Activated CD4-positive, alpha-beta T cell treated with anti-CD3 and anti-CD28 coated beads for 24 hours (primary cell): ENCODE data around the gene CCNL2.
"Not testable (repeated sequence)": the region's sequence is repeated elsewhere in the genome, so short reads cannot be mapped to it uniquely, and the experiment has no call there.

Experiments used
- DNase-seq, 2 donors: peaks; one replicate each; pipeline ENCODE4 v3.0.0-alpha.2; 2020; ENCODE audit warnings: low read depth in 2 of 2

Gene CCNL2

DNA sequence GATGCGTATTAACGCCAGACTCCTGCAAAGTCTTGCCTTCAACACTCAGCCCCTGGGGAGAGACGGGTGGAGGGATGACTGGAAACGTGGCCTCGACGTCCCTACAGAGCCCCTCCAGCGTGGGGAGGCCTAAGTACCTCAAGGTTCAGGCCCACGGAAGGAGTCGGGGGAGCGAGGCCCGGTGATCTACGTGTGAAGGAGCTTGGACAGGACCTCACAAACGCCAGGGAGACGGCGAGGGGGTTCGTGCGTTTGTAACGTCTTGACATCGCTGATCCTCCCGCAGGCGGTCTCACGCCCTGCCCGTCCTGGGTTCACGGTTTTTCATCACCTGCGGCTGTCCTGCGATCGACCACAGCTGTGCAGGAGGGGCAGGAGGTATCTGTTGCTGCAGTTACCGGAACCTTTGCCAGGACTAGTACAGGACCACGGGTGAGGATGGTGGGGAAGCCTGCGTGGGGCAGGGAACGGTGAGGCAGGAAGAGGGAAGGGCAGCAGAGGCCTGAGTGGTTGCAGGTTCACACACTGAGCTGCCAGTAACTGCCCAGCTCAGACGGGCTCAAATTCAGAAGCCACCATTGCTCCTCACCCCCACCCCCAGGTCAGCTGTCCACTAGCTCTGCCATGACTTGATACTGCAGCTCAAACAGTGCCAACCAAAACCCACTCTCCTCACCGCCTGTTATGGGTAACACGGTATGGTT, 889 bp upstream of the CCNL2 start:
- DNase-seq, result no peak

DNA sequence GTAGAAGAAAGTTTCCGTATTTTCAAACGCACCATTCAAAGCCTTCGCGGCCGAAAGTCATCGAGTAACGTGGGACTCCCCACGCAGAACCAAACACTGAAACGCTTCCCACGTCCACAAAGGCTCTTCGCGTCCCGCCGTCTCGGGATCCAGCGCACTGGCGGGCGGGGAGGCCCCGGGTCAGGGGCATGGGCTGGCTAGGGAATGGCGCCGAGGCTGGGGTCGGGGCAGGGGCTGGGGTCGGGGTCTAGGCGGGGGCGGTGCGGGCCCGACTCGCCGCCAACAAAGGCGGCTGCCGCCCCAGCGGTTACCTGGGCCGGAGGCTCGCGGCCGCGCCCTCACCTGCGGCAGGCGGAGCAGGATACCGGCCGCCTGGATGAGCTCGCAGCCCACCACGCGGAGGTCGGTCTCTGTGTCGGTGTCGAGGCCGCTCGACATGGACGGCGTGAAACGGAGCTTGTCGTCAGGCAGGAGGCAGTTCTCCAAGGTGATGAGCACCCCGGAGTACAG, 403 bp downstream of the CCNL2 start:
- no peak for DNase-seq

GRCh38 chr1:1397839-1398523, 1.2 kb downstream of the CCNL2 start:
- no peak for DNase-seq

- DNase-seq, result no peak
Observed at GRCh38 chr1:1395166-1395565, 4.0 kb downstream of the CCNL2 start.

GRCh38 chr1:1394116-1394515, 5.0 kb downstream of the CCNL2 start:
- DNase-seq, result no peak

- DNase-seq, result no peak
Observed at GRCh38 chr1:1393428-1393827, 5.7 kb downstream of the CCNL2 start.

DNA sequence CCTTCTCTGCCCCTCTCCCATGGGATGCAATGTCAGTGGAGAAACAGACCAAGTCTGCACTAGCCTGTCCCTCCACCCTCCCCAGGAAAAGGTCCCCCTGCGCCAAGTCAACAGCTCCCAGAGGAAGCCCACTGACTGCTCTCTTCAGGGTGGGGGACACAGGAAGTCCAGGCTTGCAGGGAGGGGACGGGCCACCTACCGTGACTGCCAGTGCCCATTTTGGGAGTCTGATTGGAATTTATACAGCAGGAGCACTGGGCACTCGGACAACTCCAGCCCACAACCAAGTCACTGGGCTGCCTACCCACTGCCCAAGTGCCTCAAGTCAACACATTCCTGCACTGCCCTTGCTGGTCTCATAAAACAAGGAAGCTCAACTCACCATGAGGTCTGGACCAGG, 6.1 kb downstream of the CCNL2 start:
- DNase-seq, result no peak

DNA sequence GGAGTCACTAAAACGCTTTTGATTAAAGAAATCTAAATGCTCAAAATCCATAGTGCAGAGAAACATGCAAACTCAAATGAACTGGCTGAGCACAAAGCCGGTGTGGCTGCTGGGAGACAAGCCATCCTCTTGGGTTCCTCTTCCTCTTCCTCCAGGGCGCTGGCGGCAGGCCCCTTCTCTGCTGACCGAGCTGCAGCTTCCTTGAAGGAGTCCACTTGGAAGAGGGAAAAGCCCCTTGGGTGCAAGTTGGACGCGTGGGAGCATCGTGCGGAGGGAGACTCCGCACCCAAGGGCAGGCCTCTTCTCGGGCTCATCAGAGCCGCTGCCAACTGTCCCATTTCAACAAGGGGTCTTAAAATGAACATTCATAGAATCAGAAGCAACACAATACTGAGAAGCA, 7.9 kb downstream of the CCNL2 start:
- no peak for DNase-seq

- DNase-seq, result no peak
Observed at GRCh38 chr1:1390675-1391074, 8.5 kb downstream of the CCNL2 start.

- DNase-seq, result no peak
Observed at GRCh38 chr1:1388078-1388472, 11.1 kb downstream of the CCNL2 start.

DNA sequence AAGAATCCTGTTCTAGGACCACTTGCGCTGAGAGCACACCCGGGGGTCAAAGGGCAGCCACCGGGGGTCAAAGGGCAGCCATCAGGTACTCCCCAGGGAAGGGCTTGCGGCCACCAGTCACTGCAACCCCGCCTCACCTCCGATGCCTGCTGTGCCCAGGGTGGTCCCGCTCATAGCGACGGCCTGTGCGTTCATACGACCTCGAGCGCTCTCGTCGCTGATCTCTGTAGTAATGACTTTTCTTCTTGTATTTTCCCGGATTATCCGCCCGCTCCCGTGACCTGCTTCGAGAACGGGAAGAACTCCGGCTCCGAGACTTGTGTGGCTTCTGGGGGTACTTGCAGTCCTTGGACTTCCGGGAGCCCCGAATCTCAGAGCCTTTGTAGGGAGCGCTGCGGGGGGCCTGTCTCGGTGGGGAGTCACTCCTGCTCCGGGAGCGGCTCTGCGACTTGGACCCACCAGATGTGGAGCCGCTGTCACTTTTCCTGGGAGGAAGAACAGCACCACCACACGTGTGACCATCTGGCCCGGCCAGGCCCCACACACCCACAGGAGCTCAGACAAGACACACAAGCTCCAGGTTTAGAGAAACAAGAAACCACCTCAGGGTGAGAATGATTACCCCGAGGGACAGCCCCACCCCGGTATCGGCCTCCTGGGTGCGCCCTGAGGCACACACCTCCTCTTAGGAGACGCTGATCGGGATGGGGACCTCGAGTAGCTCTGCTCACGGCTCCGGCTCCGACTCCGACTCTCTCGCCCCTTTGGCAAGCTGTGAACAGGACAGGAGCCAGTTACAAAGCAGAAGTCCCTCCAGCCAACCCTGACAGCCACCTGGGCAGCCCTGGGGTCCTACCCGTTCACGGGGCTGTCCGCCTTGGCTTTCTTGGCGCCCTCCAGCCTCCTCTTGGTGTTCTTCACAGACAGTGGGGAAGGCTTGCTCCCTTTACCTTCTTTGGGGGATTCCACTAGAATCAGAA, 11.7 kb downstream of the CCNL2 start:
- no peak for DNase-seq

DNA sequence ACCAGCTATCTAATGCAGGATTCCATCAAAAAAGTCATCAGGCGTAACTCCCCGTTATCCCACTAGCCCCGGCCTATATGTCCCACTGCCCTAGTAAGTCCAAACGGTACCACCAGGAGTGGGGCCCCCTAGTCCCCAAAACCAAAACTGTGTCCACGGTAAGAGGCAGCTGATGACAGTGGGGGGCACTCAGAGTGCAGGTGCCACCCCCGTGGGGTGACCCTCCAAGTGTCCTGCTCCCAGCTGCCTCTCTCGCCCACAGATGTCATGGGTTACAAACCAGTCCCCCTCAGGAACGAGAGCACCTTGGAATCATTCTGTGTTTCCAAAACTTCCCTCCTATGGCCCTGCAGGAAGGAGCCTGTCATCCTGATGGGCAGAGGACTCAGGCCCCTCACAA, 13.2 kb downstream of the CCNL2 start:
- no peak for DNase-seq

DNA sequence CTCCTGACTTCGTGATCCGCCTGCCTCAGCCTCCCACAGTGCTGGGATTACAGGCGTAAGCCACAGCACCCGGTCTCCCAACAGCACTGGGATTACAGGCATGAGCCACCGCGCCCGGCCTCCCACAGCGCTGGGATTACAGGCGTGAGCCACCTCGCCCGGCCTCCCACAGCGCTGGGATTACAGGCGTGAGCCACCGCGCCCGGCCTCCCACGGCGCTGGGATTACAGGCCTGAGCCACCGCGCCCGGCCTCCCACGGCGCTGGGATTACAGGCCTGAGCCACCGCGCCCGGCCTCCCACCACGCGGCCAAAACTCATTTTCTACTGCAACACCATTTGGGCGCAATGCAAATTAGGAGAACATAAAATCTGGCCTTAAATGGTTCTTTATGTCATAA, 13.8 kb downstream of the CCNL2 start:
- not testable (repeated sequence) for DNase-seq

GRCh38 chr1:1381294-1381693, 17.8 kb downstream of the CCNL2 start:
- DNase-seq, result no peak

DNA sequence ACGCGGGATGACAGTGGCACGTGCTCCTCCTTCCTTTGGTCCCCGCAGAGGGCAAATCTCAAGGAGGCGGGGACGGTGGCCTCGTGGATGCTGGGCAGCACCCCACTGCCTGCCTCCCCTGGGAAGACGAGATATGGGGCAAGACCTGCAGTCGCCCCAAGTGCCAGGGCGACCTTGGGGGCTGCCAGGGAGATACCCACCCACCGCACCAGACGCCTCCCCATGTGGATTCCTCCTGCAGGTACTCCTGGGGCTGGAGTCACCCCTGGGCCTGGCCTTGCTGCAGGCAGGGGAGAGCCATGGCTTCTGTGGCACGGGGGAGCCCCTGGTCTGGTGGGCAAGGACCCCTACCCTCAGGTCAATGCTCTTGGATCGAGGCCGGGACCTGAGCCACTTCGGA, 18.3 kb downstream of the CCNL2 start:
- no peak for DNase-seq

DNA sequence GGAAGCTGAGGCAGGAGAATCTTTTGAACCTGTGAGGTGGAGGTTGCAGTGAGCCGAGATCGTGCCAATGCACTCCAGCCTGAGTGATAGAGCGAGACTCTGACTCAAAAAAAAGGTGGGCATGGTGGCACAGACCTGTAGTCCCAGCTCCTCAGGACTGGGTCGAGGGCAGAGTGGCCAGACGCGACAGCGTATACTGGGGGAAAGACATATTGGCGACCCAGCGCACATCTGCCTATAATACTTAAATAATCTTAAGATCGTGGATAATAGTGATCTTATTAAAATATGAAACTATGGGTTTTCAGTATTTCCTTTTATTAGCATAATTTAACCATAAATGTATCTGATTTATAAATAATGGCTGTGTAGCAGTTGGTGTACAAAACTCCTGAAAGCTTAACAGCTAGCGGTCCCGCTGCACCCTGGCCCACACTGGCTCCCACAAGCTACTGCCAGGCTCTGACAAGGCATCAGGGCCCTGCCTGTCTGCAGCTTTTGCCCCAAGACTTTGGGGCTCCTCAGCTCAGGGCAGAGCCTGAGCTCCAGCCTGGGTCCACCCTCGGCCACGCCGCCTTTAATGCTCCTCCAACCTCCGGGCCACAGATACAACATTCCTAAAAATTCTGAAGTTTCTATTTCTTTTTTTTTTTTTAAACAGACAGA, 21.5 kb downstream of the CCNL2 start:
- no peak for DNase-seq

DNA sequence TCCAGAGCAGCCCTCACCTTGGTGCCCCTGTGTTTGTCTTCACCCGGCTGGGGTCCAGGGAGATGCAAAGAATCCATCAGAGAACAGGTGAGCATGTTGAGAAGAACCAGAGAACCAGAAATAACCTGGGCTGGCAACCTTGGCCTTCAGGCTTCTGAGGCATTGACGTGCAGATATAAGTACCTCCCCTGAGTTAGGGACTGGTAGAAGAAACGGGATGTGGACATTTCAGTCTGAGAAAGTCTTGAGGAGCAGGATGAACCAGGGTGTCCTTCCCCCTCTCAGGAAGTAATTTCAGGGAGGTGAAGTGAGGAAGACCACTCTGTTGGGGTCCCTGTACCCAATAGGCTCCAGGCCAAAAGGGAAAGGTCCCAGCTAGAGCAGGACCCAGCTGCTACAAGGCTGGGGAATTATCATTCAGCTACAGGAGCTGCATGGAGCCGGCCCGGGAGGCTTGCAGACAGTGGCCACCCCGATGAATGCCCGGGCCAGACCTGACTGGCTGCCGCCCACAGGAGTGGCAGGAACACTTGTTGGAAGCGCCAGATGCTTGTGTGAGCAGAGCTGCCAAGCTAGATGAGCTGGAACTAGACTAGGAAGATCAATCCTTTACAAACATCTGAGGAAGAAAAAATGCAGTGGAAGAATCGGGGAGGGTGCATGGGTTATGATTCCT, 22.4 kb downstream of the CCNL2 start:
- no peak for DNase-seq

- DNase-seq, result peak; percentile 88 to 94
Observed at GRCh38 chr1:1374929-1375662, 24.0 kb downstream of the CCNL2 start, which contains the start of gene AURKAIP1. TSS of gene AURKAIP1 (minus strand) at chr1:1375207. CDS start at chr1:1374756, 451 bp downstream.

DNA sequence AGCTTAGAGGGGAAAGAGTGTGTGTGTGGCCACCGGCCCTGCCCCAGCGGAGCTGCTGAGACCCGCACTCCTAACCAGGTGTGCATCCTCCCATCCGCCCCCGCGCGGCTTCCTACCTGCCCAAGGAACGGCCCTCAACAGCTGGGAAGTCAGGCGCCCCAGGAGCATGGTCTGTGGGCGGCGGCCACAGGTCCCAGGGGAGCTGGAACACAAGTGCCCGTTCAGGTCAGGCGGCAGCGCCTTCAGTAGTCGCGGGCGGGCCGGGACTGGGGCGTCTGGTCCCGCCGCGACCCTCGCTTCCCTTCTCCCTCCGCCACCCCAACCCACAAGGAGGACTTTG, 24.6 kb downstream of the CCNL2 start:
- no peak for DNase-seq

DNA sequence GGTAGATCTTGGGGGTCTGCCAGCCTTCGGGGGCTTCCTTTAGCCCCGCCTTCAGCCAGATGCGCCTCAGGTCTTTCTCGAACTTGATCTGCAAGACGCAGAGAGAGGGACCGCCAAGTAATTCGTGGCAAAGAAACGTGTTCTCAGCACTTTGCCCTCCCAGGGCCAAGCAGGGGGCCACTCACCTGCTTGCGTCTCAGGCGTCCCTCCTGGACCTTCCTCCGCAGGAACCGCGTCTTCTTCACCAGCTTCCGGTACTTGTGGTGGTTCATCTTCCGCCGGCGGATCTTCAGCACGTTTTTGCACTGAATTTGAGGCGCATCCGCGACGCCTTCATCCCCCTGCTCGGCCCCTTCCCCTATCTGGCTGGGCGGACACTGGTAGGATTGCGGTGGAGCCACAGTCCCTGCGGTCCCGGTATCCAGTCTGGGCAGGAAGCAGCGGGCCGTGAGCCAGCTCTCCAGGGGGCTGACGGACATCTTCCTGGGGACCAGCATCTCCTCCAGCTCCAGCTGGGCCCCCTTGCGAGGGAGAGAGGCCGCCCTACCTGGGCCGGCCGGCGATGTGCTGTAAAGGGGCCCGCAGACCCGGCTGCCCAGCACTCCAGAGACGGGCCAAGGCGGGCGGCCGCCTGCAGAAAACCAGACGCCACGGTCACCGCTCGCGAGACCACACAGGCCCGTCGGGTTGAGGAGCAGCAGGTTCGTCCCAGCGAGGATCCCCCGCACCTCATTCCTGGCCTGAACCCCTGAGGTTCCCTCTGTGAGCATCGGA, 25.1 kb downstream of the CCNL2 start:
- DNase-seq, result no peak
